GM12801 (cell line): ENCODE data around the gene TSPO.

Experiments used
- TF ChIP-seq, protein P1 (sequence below): IDR thresholded peaks from one replicate; pipeline ENCODE4 v1.5.1; 2011; ENCODE audit warnings: control low read depth; ENCODE audit not compliant: insufficient read length; ENCODE audit errors: extremely low read depth

The TSPO gene

DNA sequence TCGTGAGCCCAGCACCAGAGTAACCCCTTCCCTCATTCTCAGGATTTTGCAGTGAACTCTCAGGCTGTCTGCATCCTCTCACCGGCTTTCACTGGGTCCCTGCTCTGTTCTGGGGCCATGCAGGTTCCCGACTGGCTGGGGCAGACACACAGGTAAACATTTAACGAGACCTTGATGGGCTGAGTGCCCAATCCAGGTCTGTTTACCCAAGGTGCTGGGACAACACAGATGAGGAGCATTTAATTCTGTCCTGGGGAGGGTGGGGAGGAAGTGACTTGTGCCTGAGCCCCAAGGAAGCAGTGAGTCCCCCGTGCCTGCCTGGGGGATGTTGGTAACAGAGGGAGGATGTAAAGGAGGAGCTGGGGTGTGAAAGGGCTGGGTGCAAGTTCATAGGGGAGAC, 36.4 kb upstream of the TSPO start:
- TF ChIP-seq, protein P1, sequence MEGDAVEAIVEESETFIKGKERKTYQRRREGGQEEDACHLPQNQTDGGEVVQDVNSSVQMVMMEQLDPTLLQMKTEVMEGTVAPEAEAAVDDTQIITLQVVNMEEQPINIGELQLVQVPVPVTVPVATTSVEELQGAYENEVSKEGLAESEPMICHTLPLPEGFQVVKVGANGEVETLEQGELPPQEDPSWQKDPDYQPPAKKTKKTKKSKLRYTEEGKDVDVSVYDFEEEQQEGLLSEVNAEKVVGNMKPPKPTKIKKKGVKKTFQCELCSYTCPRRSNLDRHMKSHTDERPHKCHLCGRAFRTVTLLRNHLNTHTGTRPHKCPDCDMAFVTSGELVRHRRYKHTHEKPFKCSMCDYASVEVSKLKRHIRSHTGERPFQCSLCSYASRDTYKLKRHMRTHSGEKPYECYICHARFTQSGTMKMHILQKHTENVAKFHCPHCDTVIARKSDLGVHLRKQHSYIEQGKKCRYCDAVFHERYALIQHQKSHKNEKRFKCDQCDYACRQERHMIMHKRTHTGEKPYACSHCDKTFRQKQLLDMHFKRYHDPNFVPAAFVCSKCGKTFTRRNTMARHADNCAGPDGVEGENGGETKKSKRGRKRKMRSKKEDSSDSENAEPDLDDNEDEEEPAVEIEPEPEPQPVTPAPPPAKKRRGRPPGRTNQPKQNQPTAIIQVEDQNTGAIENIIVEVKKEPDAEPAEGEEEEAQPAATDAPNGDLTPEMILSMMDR = no peak

DNA sequence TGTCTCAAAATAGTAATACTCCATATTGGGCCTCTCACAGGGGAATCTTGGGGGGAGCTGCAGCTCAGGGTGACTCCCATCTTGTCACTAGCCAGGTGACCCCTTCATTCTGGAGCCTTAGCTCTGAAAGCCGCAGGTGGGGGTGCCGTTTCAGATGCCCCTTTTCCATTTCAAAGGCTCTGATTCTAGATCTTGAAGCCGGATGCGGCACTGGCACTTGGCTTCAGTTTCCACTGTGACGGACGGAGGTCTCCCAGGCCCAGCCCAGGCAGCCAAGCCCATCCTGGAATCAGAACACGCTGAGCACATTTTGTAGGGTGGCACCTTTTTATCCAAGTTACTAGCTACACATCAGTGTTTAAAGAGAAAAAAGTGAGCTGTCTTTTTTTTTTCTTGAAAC, 34.4 kb upstream of the TSPO start:
- TF ChIP-seq, protein P1 = no peak

DNA sequence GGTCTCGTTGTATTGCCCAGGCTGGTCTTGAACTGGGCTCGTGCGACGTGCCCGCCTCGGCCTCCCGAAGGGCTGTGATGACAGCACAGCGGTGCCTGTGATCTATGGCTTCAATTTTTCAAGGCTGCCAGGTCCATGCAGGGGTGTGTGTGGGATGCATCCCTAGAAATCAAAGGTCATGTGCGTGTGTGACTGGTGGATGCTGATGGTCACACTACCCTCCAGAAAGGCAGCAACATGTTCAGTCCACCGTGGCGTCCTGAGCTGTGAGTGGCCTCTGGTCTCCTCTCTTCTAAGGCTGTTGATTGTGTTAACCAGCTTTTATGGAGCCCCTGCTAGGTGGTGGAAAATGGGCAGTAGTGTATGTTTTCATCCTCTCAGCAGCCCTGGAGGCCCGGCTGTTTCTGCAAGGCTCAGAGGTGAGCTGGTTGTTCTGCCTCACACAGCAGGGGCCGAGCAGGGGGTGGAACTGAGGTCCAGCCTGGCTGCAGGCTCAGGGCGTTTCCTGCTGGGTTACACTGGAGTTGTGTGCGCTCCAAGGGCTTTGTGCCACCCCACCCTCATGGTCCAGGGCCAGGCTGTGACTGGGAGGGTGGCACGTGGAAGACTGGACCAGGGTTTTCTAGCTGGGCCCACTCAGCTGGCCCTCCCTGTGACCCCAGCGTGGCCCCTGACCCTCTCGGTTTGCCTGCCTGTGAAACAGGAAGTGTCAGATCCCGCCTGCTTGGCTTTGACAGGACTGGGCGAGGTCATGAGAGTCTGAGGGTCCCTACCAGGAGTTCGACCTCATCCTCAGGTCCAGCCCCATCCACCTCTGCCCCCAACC, 33.1 kb upstream of the TSPO start:
- TF ChIP-seq, protein P1 = no peak

DNA sequence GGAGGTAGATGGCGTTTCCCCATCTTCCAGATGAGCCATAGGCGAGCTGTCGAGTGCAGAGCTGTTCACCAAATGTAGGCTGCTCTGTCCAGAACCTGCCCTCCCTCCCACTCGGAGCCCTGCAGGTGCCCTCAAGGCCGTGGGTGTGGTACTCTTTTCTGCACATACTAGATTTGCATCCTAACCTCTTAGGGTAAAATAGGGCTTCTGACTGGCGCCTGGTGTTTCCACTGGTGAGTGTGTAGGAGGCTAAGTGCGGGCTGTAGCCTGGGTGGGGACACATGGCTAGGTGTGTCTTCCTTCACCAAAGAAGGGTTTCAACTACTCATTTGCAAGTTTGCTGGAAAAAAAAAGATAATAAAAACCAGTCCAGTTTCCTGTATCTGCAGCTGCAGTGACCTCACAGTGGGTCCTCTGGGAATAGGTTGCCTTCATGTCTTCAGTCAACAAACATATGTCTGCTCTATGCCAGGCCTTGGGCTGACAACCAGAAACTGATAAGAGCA, 32.4 kb upstream of the TSPO start:
- TF ChIP-seq, protein P1 = no peak

DNA sequence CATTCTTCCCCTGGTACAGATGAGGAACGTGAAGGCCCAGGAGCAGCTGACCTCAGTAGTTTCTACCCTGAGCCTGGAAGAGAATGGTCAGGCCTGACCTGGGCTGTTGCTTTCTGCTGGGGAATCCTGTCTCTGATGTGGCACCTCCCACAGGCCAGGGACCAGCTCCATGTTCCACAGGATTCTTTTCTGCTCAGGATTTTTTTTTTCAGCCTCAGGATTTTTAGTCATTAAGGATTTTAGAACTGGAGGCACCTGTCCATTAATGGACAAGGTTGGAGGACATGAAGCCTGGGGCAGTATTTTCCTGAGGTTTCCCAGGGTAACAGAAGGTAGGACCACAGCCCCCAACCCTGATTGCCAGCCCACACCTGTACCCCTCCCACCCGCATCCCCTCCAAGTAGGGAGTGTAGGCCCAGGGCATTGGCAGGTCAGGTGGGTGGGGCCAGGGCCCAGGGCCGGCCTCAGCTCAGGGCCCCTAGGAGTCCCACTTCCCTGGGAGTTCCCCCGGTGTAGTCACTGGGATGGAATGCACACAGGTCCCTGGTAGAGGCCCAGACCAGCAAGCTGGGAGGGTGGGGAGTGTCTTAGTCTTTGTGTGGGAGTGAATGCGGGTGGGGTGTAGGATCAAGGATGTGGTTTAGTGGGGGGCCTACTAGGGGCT, 24.7 kb upstream of the TSPO start:
- TF ChIP-seq, protein P1 = no peak

DNA sequence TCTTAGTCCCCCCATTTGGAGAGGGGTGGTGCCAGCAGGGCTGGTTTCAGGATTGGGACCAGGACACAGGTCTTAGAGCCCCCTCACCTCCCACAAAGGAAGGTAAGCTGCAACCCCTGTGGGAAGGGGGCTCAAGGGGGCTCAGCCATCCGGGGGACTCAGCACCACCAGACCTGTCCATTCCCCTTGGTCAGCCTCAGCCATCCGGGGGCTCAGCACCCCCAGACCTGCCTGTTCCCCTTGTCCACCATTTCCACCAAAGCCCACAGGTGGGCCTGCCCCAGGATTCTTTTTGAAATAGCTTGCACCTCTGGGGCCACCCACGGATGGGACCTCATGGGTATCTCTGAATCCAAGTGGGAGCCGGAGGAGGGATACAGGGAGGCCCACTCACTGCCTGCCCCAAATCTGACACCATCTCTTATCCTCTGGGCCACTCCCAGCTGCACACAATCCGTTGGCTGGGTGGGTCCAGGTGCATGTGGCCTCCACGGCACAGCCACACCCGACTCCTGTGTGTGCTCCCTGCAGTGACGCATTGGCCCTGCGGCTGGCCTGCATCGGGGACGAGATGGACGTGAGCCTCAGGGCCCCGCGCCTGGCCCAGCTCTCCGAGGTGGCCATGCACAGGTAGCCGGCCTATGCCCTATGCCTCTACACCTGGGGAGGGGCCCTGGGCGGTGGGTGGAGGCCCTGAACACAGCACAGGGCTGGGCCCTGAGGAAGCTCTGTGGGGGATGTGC, 24.0 kb upstream of the TSPO start:
- TF ChIP-seq, protein P1 = no peak

DNA sequence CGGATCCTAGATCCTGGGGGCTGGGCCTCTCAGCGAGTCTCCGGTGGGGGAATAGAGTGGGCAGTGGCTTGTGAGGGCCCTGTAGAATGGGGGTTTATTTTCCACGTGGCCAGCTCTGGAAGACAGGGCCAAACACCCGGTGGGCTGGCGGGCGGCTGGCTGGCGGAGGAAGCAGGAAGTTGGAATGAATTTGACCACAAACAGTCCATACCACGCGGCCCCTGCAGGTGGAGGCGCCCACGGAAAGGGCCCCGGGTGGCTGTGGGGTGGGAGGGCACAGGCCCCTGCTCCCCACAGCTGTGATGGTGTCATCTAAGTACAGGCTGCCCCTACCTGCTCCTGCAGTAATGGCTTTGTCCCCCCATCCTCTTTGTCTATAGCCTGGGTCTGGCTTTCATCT, 23.2 kb upstream of the TSPO start:
- TF ChIP-seq, protein P1 = no peak
